ENCODE data around the gene B3GALT4. TPM values are rescaled to one million over a fixed set of nuclear protein-coding genes. Genes with fewer than 3 reads are reported as not detected.

The B3GALT4 gene
- total RNA-seq, 1 experiment from 2014 or later, result 1.9 TPM

GRCh38 chr6:33279257-33279695 lies 2.4 kb downstream of the B3GALT4 start:
- Histone ChIP-seq H4K20me1 (ENCODE audit: insufficient read depth) (peaks cover 11% of the 10 kb centered on the region), H3K4me2 (ENCODE audit: low read length) (no peak overlapping the region), H3K27me3 (ENCODE audit: insufficient read depth, low read length) (no peaks in the 10 kb centered on the region), H3K79me2 (ENCODE audit: insufficient read depth, low read length) (peaks cover 22% of the 10 kb centered on the region), H3K36me3 (ENCODE audit: control insufficient read depth in 1 of 2, insufficient read depth in 2 of 2, low read length in 2 of 2) (peaks cover 24 to 49% of the 10 kb centered on the region in 2 experiments; a peak in 3 of 4 replicates), H3K9me2 (ENCODE audit: insufficient read depth) (no peaks in the 10 kb centered on the region), H3K9me3 (ENCODE audit: control insufficient read depth in 1 of 2, insufficient read depth in 1 of 2, low read depth in 1 of 2, low read length in 2 of 2) (no peaks in the 10 kb centered on the region), H3K27ac (ENCODE audit: low read depth, low read length) (peak overlapping the region; percentile 82; the same call in 1 of the 2 replicates), H3K4me1 (ENCODE audit: control insufficient read depth in 1 of 2, insufficient read depth in 2 of 2, low read length in 2 of 2) (peaks cover 35 to 53% of the 10 kb centered on the region in 2 experiments), H3K4me3 (replicated peaks in 1 of 2; ENCODE audit: low read depth in 1 of 2, low read length in 2 of 2) (no peak overlapping the region), H3K9ac (ENCODE audit: low read length) (no peak overlapping the region), H2AFZ (ENCODE audit: low read depth, low read length, poor library complexity, severe bottlenecking) (no peak overlapping the region)
- POLR2A ChIA-PET, result interaction anchor here (1.3 kb wide), 1 partner anchor 39 kb away, joined by 3 read pairs; no protein-coding TSS in a partner anchor
- no peak for ATAC-seq
- no peak for DNase-seq (ENCODE audit: low read depth, low spot score)
- RAD21 ChIA-PET (ENCODE audit: low non-redundant PET in 1 of 2, low total read pairs in 2 of 2, uncharacterized antibody in 2 of 2, unreplicated experiment in 2 of 2), result interaction anchor here in 1 of 2 experiments (0.6 kb wide), 1 partner anchor 147 kb away, joined by 3 read pairs; no protein-coding TSS in a partner anchor
- TF ChIP-seq SIN3A (IDR thresholded peaks at IDR 0.05; ENCODE audit: low read depth), result no peak
- TF ChIP-seq CEBPB (IDR thresholded peaks at IDR 0.05; ENCODE audit: low read depth), result no peak
- TF ChIP-seq EZH2 (IDR thresholded peaks at IDR 0.05), result no peak
- no peak for TF ChIP-seq CTCF (IDR thresholded peaks at IDR 0.05 in 2 of 3, conservative IDR thresholded peaks at IDR 0.05 in 1 of 3; ENCODE audit: borderline replicate concordance in 1 of 3, insufficient read depth in 1 of 3, low read depth in 2 of 3, low read length in 2 of 3)
- no peak for TF ChIP-seq POLR2AphosphoS5 (IDR thresholded peaks at IDR 0.05; ENCODE audit: low read depth, low read length)
- TF ChIP-seq POLR2A (IDR thresholded peaks at IDR 0.05; ENCODE audit: borderline replicate concordance, extremely low read depth, insufficient read depth, insufficient read length), result no peak
- intact Hi-C loops (cut with micrococcal nuclease), result no loop called here
- CTCF ChIA-PET, result interaction anchor here (1.2 to 1.3 kb wide), 2 partner anchors 10 to 128 kb away, joined by 3 to 5 read pairs; partner anchors contain the start of genes PFDN6 and WDR46
- no TSS peak for BruUV-seq (replicated peaks)

- H3K4me1 ChIP-seq (ENCODE audit: control insufficient read depth in 1 of 2, insufficient read depth in 2 of 2, low read length in 2 of 2), result peaks cover 27 to 45% of the 10 kb centered on the region in 2 experiments
- ChIA-PET RAD21 (ENCODE audit: low non-redundant PET in 1 of 2, low total read pairs in 2 of 2, uncharacterized antibody in 2 of 2, unreplicated experiment in 2 of 2) (no interaction called here), CTCF (interaction anchor here (1.2 kb wide), 1 partner anchor 9 kb away, joined by 5 read pairs; the partner anchor contains the start of genes PFDN6 and WDR46), POLR2A (no interaction called here)
- no TSS peak for BruUV-seq (replicated peaks)
- TF ChIP-seq ATF3 (IDR thresholded peaks at IDR 0.05), result no peak
- peak; percentile 65 for TF ChIP-seq YY1 (IDR thresholded peaks at IDR 0.05; ENCODE audit: extremely low read depth, insufficient replicate concordance, low read depth, low read length)
- TF ChIP-seq CTCF (IDR thresholded peaks at IDR 0.05 in 2 of 3, conservative IDR thresholded peaks at IDR 0.05 in 1 of 3; ENCODE audit: borderline replicate concordance in 1 of 3, insufficient read depth in 1 of 3, low read depth in 2 of 3, low read length in 2 of 3), result peak in 2 of 3 experiments; percentile 95 to 99; a peak in 4 of 6 replicates
- H2AFZ ChIP-seq (ENCODE audit: low read depth, low read length, poor library complexity, severe bottlenecking), result no peak overlapping the region
- peak overlapping the region; percentile 82 for H3K27ac ChIP-seq (ENCODE audit: low read depth, low read length)
- H3K36me3 ChIP-seq (ENCODE audit: control insufficient read depth in 1 of 2, insufficient read depth in 2 of 2, low read length in 2 of 2), result peaks cover 24 to 48% of the 10 kb centered on the region in 2 experiments; a peak in 3 of 4 replicates
- H4K20me1 ChIP-seq (ENCODE audit: insufficient read depth), result peaks cover 4% of the 10 kb centered on the region; the same call in 1 of the 2 replicates
- H3K4me2 ChIP-seq (ENCODE audit: low read length), result peak overlapping the region; percentile 30; the same call in 1 of the 2 replicates
- H3K27me3 ChIP-seq (ENCODE audit: insufficient read depth, low read length), result no peaks in the 10 kb centered on the region
- H3K9me2 ChIP-seq (ENCODE audit: insufficient read depth), result no peaks in the 10 kb centered on the region
- peaks cover 15% of the 10 kb centered on the region for H3K79me2 ChIP-seq (ENCODE audit: insufficient read depth, low read length)
- peak; percentile 60 for ATAC-seq
- DNase-seq (ENCODE audit: low read depth, low spot score), result peak; percentile 82
- no peak overlapping the region for H3K4me3 ChIP-seq (replicated peaks in 1 of 2; ENCODE audit: low read depth in 1 of 2, low read length in 2 of 2)
- intact Hi-C loops (cut with micrococcal nuclease), result loop anchor here (1.0 kb wide), 1 partner anchor 127 kb away; no protein-coding TSS in a partner anchor
- peak overlapping the region; percentile 36 for H3K9ac ChIP-seq (ENCODE audit: low read length)
- H3K9me3 ChIP-seq (ENCODE audit: control insufficient read depth in 1 of 2, insufficient read depth in 1 of 2, low read depth in 1 of 2, low read length in 2 of 2), result no peaks in the 10 kb centered on the region
Measured at GRCh38 chr6:33279971-33280511, 3.1 kb downstream of the B3GALT4 start.

All from HCT116 (cell line).